ENCODE measurements around the gene UQCC3.

DNA sequence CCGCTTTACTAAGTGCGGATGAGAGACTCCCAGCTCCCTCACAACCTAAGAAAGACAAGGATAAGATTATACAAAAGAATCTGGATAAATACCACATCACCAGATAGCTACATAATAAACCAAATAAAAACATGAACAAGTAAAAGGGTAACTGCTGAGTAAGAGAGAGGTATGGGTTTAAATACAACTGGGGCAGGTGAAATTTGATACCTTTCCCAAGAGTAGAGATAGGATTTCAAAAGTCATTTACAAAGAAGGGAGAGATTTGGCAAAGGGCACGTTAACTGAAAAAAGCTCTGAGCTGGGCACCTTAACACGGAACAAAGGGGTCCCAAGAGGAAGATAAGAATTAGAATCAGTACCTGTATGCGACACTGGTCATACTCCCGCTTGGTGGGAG is 5.7 kb downstream of the UQCC3 start:
- TF ChIP-seq, protein P1, sequence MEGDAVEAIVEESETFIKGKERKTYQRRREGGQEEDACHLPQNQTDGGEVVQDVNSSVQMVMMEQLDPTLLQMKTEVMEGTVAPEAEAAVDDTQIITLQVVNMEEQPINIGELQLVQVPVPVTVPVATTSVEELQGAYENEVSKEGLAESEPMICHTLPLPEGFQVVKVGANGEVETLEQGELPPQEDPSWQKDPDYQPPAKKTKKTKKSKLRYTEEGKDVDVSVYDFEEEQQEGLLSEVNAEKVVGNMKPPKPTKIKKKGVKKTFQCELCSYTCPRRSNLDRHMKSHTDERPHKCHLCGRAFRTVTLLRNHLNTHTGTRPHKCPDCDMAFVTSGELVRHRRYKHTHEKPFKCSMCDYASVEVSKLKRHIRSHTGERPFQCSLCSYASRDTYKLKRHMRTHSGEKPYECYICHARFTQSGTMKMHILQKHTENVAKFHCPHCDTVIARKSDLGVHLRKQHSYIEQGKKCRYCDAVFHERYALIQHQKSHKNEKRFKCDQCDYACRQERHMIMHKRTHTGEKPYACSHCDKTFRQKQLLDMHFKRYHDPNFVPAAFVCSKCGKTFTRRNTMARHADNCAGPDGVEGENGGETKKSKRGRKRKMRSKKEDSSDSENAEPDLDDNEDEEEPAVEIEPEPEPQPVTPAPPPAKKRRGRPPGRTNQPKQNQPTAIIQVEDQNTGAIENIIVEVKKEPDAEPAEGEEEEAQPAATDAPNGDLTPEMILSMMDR (IDR thresholded peaks at IDR 0.05): no peak
- TF ChIP-seq POLR2A (IDR thresholded peaks at IDR 0.05): no peak
